Keratinocyte (primary cell): ENCODE data around the gene ADAMTS16.

ENCODE experiments used
- CTCF ChIP-seq, 3 experiments: IDR thresholded peaks in 1 of 3; conservative IDR thresholded peaks in 1 of 3; optimal IDR thresholded peaks in 1 of 3; 2 replicates in 2 of 3; 3 replicates in 1 of 3; pipeline versions ENCODE3 to v1.5.1; 2011; ENCODE audit warnings: low read length in 3 of 3, mild to moderate bottlenecking in 3 of 3, moderate library complexity in 2 of 3, control low read depth in 1 of 3, inconsistent platforms in 1 of 3; ENCODE audit not compliant: insufficient read depth in 2 of 3; ENCODE audit errors: extremely low read depth in 1 of 3
- EZH2 ChIP-seq: IDR thresholded peaks from one replicate; pipeline ENCODE4 v1.6.1; 2012; ENCODE audit warnings: inconsistent platforms, mild to moderate bottlenecking, low read length, moderate library complexity

DNA sequence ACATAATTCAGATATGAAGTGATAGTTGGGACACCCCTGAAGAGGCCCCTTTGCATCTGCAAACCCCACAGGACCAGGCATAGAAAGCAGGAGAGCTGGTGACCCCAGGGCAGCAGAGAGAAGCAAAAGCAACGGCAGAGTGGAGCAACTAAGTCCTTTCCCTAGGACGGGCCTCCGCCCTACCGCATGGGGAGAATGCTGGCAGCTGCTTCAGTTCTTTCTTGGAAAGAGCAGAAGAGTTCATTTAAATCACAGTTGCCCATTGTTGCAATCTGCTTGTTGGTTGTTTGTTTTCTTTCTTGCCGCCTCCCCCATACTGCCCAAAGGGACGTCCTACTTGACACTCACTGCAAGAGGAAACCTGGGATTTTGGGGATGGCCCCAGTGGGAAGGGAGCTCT is 126.2 kb downstream of the ADAMTS16 start:
- no peak for TF ChIP-seq CTCF (optimal IDR thresholded peaks at IDR 0.05 in 1 of 3, IDR thresholded peaks at IDR 0.05 in 1 of 3, conservative IDR thresholded peaks at IDR 0.05 in 1 of 3; ENCODE audit: extremely low read depth in 1 of 3, insufficient read depth in 2 of 3, low read length in 3 of 3)
- TF ChIP-seq EZH2: no peak
